HG03196 (cell line): ENCODE data around the gene NOCT.
A peak's percentile ranks its signal among the peaks of the same experiment; 100 is the strongest.
"Not testable (repeated sequence)": the region's sequence is repeated elsewhere in the genome, so short reads cannot be mapped to it uniquely, and the experiment has no call there.

Experiments used
- ATAC-seq: cut with Tn5 transposase; IDR thresholded peaks from one replicate; pipeline ENCODE4 v1.9.1; 2021; ENCODE audit not compliant: unreplicated experiment

Gene NOCT

DNA sequence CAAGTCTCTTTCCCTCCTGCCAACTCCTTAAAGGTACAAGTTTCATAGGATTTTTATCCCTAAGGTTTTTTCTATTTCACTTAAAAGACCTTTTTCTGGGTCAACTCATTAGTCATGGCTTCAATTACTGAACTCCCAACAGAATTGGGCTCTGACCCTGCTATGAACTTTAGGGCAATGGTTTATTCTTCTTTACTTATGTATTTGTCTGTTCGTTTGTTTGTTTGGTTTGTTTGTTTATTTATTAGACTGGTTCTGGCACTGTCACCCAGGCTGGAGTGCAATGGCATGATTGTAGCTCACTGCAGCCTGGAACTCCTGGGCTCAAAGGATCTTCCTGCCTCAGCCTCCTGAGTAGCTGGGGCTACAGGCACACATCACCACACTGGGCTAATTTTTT, 5.9 kb upstream of the NOCT start:
- ATAC-seq: no peak

DNA sequence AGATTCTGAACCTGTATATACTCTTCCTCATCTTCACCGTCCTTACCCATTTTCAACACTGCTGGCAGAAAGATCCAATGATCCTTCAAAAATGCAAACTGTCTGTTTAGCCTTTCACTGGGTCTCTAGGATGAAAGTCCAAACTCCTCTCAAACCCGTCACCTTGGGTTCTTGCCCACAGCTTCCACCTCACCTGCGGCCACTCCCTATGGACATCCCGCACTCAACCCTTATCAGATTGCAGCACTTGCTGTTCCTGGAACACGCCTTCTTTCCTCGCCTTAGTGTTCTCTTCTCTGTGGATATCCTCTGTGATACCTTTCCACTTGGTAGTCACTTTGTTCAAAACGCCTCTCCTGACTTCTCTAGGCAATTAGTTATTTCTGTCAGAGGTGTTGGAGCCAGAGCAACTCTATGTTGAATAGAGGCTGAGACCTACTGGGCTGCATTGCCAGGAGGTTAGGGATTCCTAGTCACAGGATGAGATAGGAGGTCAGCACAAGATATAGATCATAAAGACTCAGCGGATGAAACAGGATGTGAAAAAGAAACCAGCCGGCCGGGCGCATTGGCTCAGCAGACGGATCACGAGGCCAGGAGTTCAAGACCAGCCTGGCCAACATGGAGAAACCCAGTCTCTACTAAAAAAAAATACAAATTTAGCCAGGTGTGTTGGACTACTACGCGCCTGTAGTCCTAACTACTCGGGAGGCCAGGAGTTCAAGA, 4.2 kb upstream of the NOCT start:
- ATAC-seq: no peak

DNA sequence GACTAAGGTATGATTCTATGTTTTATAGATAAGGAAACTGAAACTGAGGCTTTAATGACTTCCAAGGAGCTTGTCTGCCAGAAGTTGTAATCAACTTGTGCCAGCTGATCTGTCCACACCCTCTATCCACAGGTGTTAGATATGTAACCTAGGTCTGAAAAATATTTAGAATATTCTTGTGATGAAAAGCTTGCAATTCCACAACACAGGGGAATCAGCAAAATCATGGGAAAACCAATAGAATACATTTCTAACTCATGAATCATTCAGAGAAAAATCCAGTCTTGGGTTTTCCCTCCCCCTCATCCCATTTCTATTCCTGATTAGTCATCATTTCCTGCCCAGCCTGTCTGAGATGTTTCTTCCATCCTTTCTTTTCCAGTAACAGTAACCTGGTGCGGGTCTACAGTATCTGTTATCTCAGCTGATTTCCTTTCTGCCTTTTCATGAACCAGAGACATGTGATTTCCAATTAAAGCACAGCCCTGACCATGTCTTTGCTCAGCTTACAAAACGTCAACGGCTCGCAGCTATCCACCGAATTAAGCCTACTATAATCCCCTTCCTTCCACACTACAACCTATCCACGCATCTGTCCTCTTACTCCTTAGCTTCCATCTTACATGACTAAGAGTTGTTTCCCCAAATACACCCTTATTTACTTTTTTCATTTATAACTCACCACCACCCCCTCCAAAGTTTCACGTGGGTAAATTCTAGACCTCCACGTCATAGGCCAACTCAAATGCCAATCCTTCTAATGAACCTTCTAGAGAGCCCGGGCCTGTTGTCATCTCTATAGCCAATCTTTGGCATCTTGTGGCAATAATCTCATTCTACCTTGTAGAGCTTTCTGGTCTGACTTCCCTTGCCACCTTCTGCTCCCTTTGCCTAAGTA, 961 bp upstream of the NOCT start:
- ATAC-seq: peak; percentile 4

DNA sequence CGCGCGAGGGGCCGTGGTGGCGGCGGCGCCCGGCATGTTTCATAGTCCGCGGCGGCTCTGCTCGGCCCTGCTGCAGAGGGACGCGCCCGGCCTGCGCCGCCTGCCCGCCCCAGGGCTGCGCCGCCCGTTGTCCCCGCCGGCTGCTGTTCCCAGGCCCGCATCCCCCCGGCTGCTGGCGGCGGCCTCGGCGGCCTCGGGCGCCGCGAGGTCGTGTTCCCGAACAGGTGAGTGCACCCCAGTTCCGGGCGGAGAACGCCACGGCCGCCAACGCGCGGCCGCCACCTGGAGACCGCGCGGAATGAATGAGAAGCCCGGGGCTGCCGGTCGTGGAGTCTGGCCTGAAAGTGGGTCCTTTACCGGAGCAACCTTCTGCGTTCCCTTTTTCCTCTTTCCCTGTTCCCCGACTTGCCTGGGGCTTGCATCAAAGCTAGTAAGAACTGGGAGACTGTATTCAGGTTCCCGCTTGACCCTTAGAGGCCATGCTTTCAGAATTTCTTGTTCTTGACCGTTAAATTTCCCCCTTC, 429 bp downstream of the NOCT start:
- peak; percentile 35 for ATAC-seq

DNA sequence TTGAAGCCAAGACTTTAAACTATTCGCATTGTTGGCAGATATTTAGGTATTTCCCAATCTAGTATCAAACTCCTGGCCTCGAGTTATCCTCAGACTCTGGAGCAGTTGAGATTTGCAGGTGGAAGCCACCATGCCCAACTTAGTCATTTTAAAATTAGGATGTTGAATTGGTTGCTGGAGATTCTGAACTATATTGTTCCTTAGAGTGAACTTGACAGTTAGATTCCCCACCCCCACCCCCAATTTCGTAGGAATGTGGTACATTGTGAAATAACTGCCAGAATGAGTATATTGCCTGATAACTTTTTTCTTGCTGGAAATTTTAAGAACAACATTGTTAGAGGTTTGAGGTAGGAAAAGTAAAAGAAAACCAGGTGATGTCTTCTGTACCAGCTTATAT, 2.3 kb downstream of the NOCT start:
- ATAC-seq: no peak

DNA sequence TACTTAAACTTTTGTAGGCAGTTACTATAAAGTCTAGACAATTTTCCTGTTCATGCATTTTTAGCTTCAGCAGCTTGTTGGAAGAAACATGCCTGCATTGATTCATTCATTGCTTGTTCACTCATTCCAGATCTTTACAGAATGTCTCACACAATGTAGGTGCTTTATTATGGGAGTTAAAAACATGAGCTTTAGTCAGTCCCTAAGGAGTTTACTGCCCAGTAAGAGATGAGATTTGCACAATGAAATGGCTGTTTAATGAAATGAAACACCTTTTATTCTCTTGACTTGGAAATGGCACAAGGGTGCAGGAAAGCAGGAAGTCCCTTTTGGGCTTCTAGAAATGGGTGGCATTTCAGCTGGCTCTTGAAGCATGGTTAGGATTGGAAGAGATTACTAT, 2.9 kb downstream of the NOCT start:
- ATAC-seq: no peak

DNA sequence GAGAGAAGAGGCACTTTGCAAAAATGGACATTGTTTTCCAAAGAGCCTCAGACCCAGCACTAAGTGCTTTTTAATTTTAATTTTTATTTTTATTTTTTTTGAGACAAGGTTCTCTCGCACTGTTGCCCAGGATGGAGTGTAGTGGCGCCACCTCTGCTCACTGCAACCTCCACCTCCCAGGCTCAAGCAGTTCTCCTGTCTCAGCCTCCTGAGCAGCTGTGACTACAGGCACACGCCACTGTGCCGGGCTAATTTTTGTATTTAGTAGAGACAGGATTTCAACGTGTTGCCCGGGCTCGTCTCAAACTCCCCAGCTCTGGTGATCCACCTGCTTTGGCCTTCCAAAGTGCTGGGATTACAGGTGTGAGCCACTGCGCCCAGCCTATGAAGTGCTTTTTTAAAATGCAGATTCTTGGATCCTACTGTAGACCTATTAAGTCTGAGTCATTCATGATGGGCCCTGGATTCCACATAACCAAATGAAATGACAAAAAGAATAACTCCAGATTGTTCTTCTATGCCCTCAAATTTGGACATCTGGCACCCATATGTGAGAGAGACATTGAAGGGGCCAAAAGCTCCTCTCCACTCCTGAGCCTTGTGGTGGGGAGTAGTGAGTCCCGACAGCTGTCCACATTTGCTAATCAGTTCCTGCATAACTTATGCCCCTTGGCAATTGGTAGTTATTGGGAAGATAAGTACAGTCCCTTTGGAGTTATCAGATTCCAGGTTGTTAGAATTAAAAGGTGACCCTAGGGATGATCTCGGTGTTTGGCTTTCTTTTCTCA, 3.6 kb downstream of the NOCT start:
- ATAC-seq: no peak

DNA sequence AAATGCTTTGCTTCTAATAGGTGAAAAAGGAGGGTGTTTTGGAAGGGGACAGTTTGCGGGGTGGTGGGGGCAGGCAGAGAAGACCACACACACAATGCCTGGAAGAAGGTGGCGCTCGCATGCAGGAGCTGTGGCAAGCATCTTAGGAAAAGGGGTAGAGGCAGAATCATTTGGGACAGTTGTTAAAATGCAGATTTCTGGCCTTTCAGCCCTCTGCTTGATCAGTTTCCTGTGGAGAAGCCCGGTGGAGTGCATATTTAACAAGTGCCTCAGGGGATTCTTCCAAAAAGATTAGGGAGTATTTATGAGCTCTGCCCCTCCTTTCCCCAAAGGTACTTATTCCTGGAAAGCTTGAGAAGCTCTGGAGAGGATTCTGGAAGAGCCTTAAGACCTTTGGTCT, 4.8 kb downstream of the NOCT start:
- no peak for ATAC-seq

DNA sequence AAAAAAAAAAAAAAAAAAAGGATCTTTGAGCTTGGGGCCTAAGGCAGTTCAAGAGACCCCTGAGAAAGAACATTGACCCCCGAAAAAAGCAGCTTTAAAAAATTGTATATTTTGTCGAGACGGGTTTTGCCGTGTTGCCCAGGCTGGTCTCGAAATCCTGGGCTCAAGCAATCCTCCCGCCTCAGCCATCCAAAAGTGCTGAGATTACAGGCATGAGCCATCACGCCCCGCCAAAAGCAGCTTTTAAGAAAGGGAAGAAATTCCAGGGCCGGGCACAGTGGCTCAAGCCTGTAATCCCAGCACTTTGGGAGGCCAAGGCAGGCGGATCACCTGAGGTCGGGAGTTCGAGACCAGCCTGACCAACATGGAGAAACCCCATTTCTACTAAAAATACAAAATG, 5.5 kb downstream of the NOCT start:
- not testable (repeated sequence) for ATAC-seq

DNA sequence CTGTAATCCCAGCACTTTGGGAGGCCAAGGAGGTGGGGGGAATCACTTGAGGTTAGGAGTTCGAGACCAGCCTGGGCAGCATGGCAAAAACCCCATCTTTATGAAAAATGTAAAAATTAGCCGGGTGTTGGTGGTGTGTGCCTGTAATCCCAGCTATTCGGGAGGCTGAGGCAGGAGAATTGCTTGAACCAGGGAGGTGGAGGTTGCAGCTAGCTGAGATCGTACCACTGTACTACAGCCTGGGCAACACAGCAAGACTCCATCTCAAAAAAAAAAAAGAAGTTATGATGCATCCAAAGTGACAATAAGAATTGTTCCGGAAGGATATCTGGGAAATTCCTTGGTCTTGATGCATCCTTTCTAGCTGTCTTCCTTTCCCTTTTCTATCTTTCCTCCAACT, 7.3 kb downstream of the NOCT start:
- ATAC-seq: no peak

DNA sequence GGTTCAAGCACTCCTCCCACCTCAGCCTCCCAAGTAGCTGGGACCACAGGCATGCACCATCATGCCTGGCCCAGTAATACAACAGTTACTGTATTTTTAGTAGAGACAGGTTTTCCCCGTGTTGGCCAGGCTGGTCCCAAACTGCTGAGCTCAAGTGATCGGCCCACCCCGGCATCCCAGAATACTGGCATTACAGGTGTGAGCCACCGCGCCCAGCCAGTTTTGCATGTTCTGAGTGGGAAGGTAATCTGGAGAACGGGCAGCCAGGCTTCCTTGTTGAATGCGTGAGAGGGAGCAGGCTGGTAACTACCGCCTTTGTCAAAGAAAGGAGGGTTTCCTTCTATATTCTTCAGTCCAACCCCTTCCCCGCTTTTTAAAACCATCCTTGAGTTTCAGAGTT, 9.1 kb downstream of the NOCT start:
- ATAC-seq: no peak

DNA sequence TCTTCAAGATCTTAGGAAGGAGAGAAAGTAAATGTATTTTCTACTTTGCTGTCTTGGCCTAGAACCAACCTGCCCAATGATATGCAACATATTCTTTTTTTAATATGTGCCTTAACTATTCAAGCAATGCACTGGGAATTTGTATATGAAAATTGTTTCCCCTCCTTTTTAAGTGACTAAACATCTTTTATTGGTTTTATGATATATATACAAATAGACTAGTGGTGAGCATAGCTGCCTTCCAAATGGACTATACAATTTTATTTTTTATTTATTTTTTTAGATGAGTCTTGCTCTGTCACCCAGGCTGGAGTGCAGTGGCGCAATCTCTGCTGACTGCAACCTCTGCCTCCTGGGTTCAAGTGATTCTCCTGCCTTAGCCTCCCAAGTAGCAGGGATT, 10.3 kb downstream of the NOCT start:
- no peak for ATAC-seq

DNA sequence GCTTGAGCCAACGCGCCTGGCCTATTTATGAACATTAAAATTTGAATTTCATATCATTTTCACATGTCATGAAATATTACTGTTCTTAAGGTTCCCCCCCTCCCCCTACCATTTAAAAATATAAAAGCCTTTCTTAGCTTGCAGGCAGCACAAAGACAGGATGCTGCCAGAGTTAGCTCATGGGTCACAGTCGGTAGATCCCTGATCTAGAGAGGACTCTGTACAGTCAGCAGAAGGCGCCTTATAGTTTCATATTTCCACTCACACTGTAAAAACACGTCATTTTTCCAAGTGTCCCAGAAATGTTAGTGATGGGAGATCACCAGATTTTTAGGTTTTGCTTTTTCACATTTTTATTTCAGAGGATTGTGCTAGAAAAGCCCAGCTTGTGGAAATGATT, 12.2 kb downstream of the NOCT start:
- ATAC-seq: no peak

DNA sequence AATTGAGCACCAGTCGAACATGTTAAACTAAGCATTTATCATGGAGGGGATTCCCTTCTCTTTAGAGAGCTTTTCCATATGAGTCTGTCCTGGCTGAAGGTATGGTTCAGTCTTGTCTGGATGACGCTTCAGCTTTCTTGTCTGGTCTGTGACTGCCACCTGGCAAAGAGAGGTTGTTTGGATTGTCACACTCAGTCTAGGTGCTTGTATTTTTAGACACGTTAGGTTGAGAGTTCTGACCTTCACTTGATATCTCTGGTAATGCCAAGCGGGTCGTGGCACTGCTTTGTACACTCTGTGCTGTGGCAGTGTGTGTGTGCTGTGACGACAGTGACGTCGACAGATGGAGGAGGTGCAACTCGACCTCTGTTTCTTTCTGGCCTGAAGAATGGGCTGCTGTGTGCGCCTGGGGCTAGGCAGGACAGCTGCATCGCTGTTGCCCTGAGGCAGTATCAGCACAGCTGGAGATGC, 12.6 kb downstream of the NOCT start:
- no peak for ATAC-seq

DNA sequence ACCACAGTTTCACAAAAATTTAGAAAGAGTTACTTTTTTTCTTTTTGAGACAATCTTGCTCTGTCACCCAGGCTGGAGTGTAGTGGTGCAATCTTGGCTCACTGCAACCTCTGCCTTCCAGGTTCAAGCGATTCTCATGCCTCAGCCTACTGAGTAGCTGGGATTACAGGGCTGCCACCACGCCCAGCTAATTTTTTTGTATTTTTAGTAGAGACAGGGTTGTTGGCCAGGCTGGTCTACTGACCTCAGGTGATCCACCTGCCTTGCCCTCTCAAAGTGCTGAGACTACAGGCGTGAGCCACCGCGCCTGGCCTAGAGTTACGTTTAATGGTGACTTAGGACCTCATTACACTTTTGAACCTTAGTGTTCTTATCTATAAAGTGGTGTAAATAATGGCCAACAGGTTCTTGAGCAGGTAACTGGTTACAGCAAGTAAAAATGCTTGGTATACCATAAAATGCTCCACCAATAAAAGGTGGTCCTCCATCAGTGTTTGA, 14.3 kb downstream of the NOCT start:
- ATAC-seq: not testable (repeated sequence)

DNA sequence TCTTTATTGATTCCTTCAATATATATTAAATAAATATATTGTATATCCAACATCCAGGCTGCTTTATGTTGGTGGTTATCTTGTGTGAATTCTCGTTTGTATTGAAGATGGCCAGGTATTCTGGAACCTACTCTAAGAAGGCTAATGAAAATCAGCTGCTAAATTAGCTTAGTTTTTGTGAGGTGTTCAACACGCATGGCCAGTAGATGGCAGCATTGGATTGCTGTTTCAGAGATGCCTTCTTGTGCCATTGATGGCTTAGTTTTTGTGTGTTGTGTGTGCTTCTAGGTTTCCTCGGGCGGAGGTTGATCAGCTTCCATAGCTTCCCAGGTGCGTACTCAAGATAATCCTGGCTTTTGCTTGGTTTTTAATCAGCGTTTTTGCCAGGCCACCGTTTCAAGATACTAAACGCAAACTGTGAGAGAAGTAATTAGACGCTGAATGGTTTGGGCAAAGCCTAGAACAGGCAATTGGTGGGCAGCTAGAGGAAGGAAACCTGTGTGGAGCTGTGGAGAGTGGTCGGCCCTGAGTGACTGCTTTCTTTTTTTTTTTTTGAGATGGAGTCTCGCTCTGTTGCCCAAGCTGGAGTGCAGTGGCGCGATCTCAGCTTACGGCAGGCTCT, 15.1 kb downstream of the NOCT start:
- peak; percentile 64 for ATAC-seq

DNA sequence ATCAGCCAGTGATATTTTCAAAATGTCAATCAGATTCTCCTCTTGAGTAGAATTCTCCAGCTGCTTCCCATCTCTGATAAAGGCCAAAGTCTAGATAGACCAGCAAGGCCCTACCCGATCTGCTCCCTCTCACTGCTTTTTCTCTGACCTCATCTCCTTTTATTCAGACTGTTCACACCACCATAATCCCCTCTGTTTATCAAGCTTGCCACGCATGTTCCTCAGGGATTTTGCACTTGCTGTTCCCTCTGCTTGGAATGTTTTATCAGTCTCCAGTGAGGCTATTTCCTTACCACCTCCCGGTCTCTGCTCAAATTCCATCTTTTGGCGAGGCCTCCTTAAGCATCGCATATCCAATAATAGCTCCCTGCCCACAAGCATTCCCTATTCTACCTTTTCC, 20.1 kb downstream of the NOCT start:
- ATAC-seq: no peak

DNA sequence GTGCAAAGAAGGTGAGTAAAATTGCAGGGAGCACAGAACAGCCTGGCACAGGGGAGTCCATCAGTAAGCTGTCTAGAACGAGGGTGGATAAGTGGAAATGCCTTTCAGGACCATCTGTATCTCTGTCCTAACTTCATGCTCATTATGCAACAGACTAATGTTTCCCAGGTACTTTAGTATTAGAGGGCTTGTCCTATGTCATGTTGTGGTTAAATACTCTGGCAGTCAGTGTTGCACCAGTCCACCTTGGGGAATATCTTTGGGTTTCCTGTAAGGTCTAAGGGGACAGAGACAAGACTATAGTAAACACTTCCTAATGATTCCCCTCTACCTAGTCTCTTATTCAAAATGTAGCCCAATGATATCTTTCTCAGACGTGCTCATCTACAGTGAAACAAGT, 21.3 kb downstream of the NOCT start:
- no peak for ATAC-seq

DNA sequence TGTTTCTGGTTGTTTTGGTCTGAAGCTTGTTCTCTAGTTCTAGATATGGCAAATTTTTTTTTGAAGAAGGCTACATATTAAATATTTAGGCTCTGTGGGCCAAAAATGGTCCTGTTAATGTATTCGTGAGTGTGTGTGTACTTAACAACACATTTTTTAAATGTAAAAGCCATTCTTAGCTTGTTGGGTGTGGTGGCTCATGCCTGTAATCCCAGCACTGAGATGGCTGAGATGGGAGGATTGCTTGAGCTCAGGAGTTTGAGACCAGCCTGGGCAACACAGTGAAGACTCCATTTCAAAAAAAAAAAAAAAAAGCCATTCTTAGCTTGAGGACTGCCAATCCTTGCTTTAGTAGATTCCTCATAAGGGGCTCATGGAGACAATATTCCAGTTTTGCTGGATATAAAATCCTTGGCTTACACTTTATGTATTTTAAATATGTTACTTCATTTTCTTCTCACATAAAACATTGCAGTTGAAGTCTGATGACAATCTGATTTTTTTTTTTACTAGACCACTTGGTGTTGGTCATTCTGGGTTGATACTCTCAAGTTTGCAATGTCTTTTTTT, 23.4 kb downstream of the NOCT start:
- ATAC-seq: no peak

DNA sequence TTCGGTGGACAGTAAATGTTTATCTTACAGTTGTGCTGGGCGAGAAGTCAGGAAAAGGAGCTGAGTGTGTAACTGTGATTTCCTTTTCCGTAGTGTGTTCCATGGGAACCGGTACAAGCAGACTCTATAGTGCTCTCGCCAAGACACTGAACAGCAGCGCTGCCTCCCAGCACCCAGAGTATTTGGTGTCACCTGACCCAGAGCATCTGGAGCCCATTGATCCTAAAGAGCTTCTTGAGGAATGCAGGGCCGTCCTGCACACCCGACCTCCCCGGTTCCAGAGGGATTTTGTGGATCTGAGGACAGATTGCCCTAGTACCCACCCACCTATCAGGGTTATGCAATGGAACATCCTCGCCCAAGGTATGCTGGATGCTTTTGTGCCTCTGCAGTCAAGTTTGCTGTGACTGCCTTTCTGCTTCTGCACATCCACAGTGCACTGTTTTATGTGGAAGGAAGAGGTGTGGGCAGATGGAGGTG, 27.4 kb downstream of the NOCT start:
- no peak for ATAC-seq
